PC-9 (cell line): ENCODE measurements around the gene USP2.

Experiments used
- CTCF ChIP-seq: fragments of 200-600 bp; sonication (generic); conservative IDR thresholded peaks from 2 replicates; pipeline ENCODE4 v1.6.1; 2017; ENCODE audit warnings: mixed run types, antibody characterized with exemption, mild to moderate bottlenecking, moderate library complexity
- EZH2 ChIP-seq: fragments of 200-600 bp; sonication (generic); IDR thresholded peaks from 2 replicates; pipeline ENCODE4 v1.8.0; 2017; ENCODE audit warnings: antibody characterized with exemption, low read depth

DNA sequence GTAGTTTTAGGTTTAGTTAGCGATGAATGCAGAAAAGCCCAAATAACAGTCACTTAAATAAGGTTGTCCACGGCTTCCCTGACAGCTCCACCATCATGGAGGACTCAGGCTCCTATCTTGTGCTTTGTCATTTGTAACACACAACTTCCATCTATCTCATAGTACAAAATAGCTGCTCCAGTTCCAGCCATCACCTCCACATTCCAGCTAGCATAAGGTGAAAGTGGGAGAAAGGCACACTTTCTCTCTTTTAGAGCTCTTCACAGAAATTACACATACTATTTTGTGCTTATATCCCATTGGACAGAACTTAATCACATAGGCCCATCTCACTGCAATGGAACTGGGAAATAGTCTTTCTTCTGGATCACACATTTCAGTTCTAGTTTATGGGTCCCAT lies 32.8 kb upstream of the USP2 start:
- TF ChIP-seq EZH2: no peak
- no peak for TF ChIP-seq CTCF
